ENCODE measurements around the gene OR51G2. TPM values are rescaled to one million over a fixed set of nuclear protein-coding genes. Genes with fewer than 3 reads are reported as not detected.

Gene OR51G2
- total RNA-seq, 1 donor from 2014 or later: not detected

DNA sequence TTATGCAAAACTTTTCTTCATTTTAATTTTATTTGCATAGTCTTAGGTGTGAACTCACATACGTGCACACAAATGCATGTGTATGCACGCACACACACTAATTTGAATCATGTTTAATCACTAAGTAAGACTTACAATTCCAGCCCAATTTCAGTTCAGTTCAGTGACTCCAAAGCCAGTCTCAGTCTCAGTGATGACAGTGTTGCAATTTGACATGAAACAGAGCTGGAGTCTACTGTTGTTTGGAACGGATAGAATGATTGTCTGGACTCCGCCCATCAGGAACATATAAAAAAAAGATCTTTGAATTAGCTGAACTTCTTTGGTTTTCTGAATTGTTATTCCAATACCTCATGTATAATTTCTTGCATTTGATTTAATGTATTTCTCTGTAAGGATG is 55.3 kb downstream of the OR51G2 start:
- DNase-seq (ENCODE audit: low read depth, low spot score): no peak

Other genes starting within 250 kb of the OR51G2 start
- not detected in 2 replicates for gene OR51E2, start 221.5 kb downstream of the OR51G2 start, total RNA-seq
- gene MMP26, start 214.6 kb downstream of the OR51G2 start, total RNA-seq: not detected in 2 replicates
- gene OR51F1, start 149.4 kb downstream of the OR51G2 start, total RNA-seq: not detected in 2 replicates
- gene OR52R1, start 115.0 kb downstream of the OR51G2 start, total RNA-seq: not detected in 2 replicates
- not detected in 2 replicates for gene OR51F2, start 98.0 kb downstream of the OR51G2 start, total RNA-seq
- not detected in 2 replicates for gene OR51S1, start 70.1 kb downstream of the OR51G2 start, total RNA-seq
- not detected in 2 replicates for gene OR51T1, start 37.5 kb downstream of the OR51G2 start, total RNA-seq
- gene OR51A7, start 15.6 kb downstream of the OR51G2 start, total RNA-seq: not detected in 2 replicates
- gene OR51G1, start 5.0 kb upstream of the OR51G2 start, total RNA-seq: not detected in 2 replicates
- not detected in 2 replicates for gene OR51A4, start 28.3 kb upstream of the OR51G2 start, total RNA-seq
- gene OR51A2, start 36.4 kb upstream of the OR51G2 start, total RNA-seq: not detected in 2 replicates
- not detected in 2 replicates for gene OR51L1, start 75.5 kb upstream of the OR51G2 start, total RNA-seq
- gene OR52J3, start 127.2 kb upstream of the OR51G2 start, total RNA-seq: not detected in 2 replicates
- gene OR52E2, start 140.3 kb upstream of the OR51G2 start, total RNA-seq: not detected in 2 replicates
- gene OR52E1, start 150.2 kb upstream of the OR51G2 start, total RNA-seq: not detected in 2 replicates
- not detected in 2 replicates for gene OR52A5, start 219.0 kb upstream of the OR51G2 start, total RNA-seq
- gene OR52A1, start 235.4 kb upstream of the OR51G2 start, total RNA-seq: not detected in 2 replicates